CD4-positive, alpha-beta T cell treated with Interleukin-15 for 1 hour (primary cell): ENCODE results near the gene ANKRD61.
A peak's percentile ranks its signal among the peaks of the same experiment; 100 is the strongest.
"Not testable (repeated sequence)": the region's sequence is repeated elsewhere in the genome, so short reads cannot be mapped to it uniquely, and the experiment has no call there.

ENCODE experiments used
- DNase-seq: peaks from one replicate; pipeline ENCODE4 v3.0.0-alpha.2; 2020

ANKRD61 gene

GRCh38 chr7:6030988-6031387 lies at the start of gene ANKRD61:
Gene ANKRD61, plus strand, starts transcription at chr7:6031376. Its CDS starts 0 bp downstream, at chr7:6031376.
- no peak for DNase-seq

- not testable (repeated sequence) for DNase-seq
Measured at GRCh38 chr7:5987061-5987460, 44.1 kb upstream of the ANKRD61 start.

GRCh38 chr7:5997210-5997808 lies 33.9 kb upstream of the ANKRD61 start:
- peak; percentile 52 for DNase-seq

- no peak for DNase-seq
Measured at GRCh38 chr7:6007386-6007785, 23.8 kb upstream of the ANKRD61 start.

- DNase-seq = not testable (repeated sequence)
Measured at GRCh38 chr7:6007835-6008590, 23.2 kb upstream of the ANKRD61 start.

GRCh38 chr7:6008668-6009611 lies 22.2 kb upstream of the ANKRD61 start, which contains the start of the genes AIMP2 and PMS2:
Gene AIMP2, plus strand, starts transcription at chr7:6009272. Its CDS starts 92 bp downstream, at chr7:6009364.
Gene PMS2, minus strand, starts transcription at chr7:6009049. Its CDS starts 30 bp downstream, at chr7:6009019.
- peak; percentile 94 for DNase-seq

GRCh38 chr7:6010370-6010769 lies 20.8 kb upstream of the ANKRD61 start:
- DNase-seq = not testable (repeated sequence)

GRCh38 chr7:6011541-6011940 lies 19.6 kb upstream of the ANKRD61 start:
- DNase-seq = no peak

- no peak for DNase-seq
Measured at GRCh38 chr7:6012355-6013104, 18.6 kb upstream of the ANKRD61 start.

GRCh38 chr7:6015917-6016652 lies 15.1 kb upstream of the ANKRD61 start:
- DNase-seq = no peak

- DNase-seq = no peak
Measured at GRCh38 chr7:6016653-6016966, 14.6 kb upstream of the ANKRD61 start.

- DNase-seq = no peak
Measured at GRCh38 chr7:6020371-6021286, 10.5 kb upstream of the ANKRD61 start.

- no peak for DNase-seq
Measured at GRCh38 chr7:6022707-6023106, 8.5 kb upstream of the ANKRD61 start.

- DNase-seq = no peak
Measured at GRCh38 chr7:6023974-6024435, 7.2 kb upstream of the ANKRD61 start.

- peak; percentile 78 for DNase-seq
Measured at GRCh38 chr7:6026011-6026819, 5.0 kb upstream of the ANKRD61 start.

GRCh38 chr7:6026820-6027311 lies 4.3 kb upstream of the ANKRD61 start:
- DNase-seq = peak; percentile 17

- no peak for DNase-seq
Measured at GRCh38 chr7:6027806-6028365, 3.3 kb upstream of the ANKRD61 start.

GRCh38 chr7:6028563-6028962 lies 2.6 kb upstream of the ANKRD61 start:
- DNase-seq = no peak

- no peak for DNase-seq
Measured at GRCh38 chr7:6031567-6031966, 391 bp downstream of the ANKRD61 start.
